HUES48 (cell line): ENCODE results near the gene TMEM151A.

Experiments used
- H3K27ac ChIP-seq: one replicate; pipeline ENCODE4 v1.7.0; 2013; ENCODE audit warnings: low read depth, low read length, inconsistent platforms
- H3K27me3 ChIP-seq: 2 replicates; pipeline ENCODE4 v1.6.1; 2013; ENCODE audit warnings: mild to moderate bottlenecking, low read length; ENCODE audit not compliant: control insufficient read depth, insufficient read depth
- H3K36me3 ChIP-seq: 2 replicates; pipeline ENCODE4 v1.6.1; 2013; ENCODE audit warnings: low read length; ENCODE audit not compliant: control insufficient read depth, insufficient read depth
- H3K4me1 ChIP-seq: 2 replicates; pipeline ENCODE4 v1.6.1; 2013; ENCODE audit warnings: mild to moderate bottlenecking, low read length; ENCODE audit not compliant: control insufficient read depth, insufficient read depth
- H3K4me3 ChIP-seq: 2 replicates; pipeline ENCODE4 v1.5.1; 2013; ENCODE audit warnings: mild to moderate bottlenecking, low read depth, low read length
- H3K9ac ChIP-seq: 2 replicates; pipeline ENCODE4 v1.6.1; 2013; ENCODE audit warnings: mild to moderate bottlenecking, low read depth, low read length, moderate library complexity
- H3K9me3 ChIP-seq: 2 replicates; pipeline ENCODE4 v1.6.1; 2013; ENCODE audit warnings: low read length; ENCODE audit not compliant: control insufficient read depth, insufficient read depth

Gene TMEM151A

GRCh38 chr11:66259956-66260355 lies 31.7 kb upstream of the TMEM151A start:
- Histone ChIP-seq H3K36me3 (peaks cover 56% of the 10 kb centered on the region), H3K27me3 (no peaks in the 10 kb centered on the region), H3K27ac (no peak overlapping the region), H3K4me3 (no peak overlapping the region), H3K9ac (no peak overlapping the region), H3K4me1 (peaks cover 10% of the 10 kb centered on the region; the same call in 1 of the 2 replicates), H3K9me3 (no peaks in the 10 kb centered on the region)

- H3K27ac ChIP-seq: no peak overlapping the region
- peaks cover 8% of the 10 kb centered on the region; the same call in 1 of the 2 replicates for H3K4me1 ChIP-seq
- no peak overlapping the region for H3K9ac ChIP-seq
- H3K27me3 ChIP-seq: no peaks in the 10 kb centered on the region
- H3K36me3 ChIP-seq: peaks cover 68% of the 10 kb centered on the region
- H3K9me3 ChIP-seq: no peaks in the 10 kb centered on the region
- no peak overlapping the region for H3K4me3 ChIP-seq
Observed at GRCh38 chr11:66261578-66261977, 30.1 kb upstream of the TMEM151A start.

- Histone ChIP-seq H3K4me1 (peaks cover 6% of the 10 kb centered on the region; the same call in 1 of the 2 replicates), H3K9ac (no peak overlapping the region), H3K4me3 (no peak overlapping the region), H3K27me3 (no peaks in the 10 kb centered on the region), H3K36me3 (peaks cover 70% of the 10 kb centered on the region), H3K9me3 (no peaks in the 10 kb centered on the region), H3K27ac (no peak overlapping the region)
Observed at GRCh38 chr11:66262191-66262590, 29.5 kb upstream of the TMEM151A start.

GRCh38 chr11:66262696-66263095 lies 29.0 kb upstream of the TMEM151A start:
- H3K4me3 ChIP-seq: no peak overlapping the region
- peaks cover 6% of the 10 kb centered on the region; the same call in 1 of the 2 replicates for H3K4me1 ChIP-seq
- H3K27me3 ChIP-seq: no peaks in the 10 kb centered on the region
- H3K9me3 ChIP-seq: no peaks in the 10 kb centered on the region
- no peak overlapping the region for H3K27ac ChIP-seq
- peaks cover 70% of the 10 kb centered on the region for H3K36me3 ChIP-seq
- no peak overlapping the region for H3K9ac ChIP-seq

GRCh38 chr11:66263231-66263630 lies 28.5 kb upstream of the TMEM151A start:
- Histone ChIP-seq H3K27me3 (no peaks in the 10 kb centered on the region), H3K4me1 (peaks cover 6% of the 10 kb centered on the region; the same call in 1 of the 2 replicates), H3K36me3 (peaks cover 70% of the 10 kb centered on the region)

GRCh38 chr11:66263785-66264184 lies 27.9 kb upstream of the TMEM151A start:
- Histone ChIP-seq H3K9me3 (no peaks in the 10 kb centered on the region), H3K27me3 (no peaks in the 10 kb centered on the region), H3K27ac (no peak overlapping the region), H3K36me3 (peaks cover 70% of the 10 kb centered on the region), H3K4me1 (peaks cover 2% of the 10 kb centered on the region; the same call in 1 of the 2 replicates), H3K4me3 (no peak overlapping the region), H3K9ac (no peak overlapping the region)

More at GRCh38 chr11:66263231-66263630, 28.5 kb upstream of the TMEM151A start:
- Histone ChIP-seq H3K9ac (no peak overlapping the region), H3K4me3 (no peak overlapping the region), H3K9me3 (no peaks in the 10 kb centered on the region), H3K27ac (no peak overlapping the region)

GRCh38 chr11:66264383-66264782 lies 27.3 kb upstream of the TMEM151A start:
- no peak overlapping the region for H3K27ac ChIP-seq
- peaks cover 65% of the 10 kb centered on the region for H3K36me3 ChIP-seq
- no peaks in the 10 kb centered on the region for H3K27me3 ChIP-seq

GRCh38 chr11:66264914-66265313 lies 26.8 kb upstream of the TMEM151A start:
- Histone ChIP-seq H3K27ac (no peak overlapping the region), H3K27me3 (no peaks in the 10 kb centered on the region), H3K9me3 (no peaks in the 10 kb centered on the region), H3K36me3 (peaks cover 59% of the 10 kb centered on the region), H3K4me3 (no peak overlapping the region), H3K4me1 (peaks cover 7% of the 10 kb centered on the region; the same call in 1 of the 2 replicates), H3K9ac (no peak overlapping the region)

More at GRCh38 chr11:66264383-66264782, 27.3 kb upstream of the TMEM151A start:
- Histone ChIP-seq H3K9me3 (no peaks in the 10 kb centered on the region), H3K4me1 (peaks cover 2% of the 10 kb centered on the region; the same call in 1 of the 2 replicates), H3K9ac (no peak overlapping the region), H3K4me3 (no peak overlapping the region)

GRCh38 chr11:66265531-66266377 lies 25.9 kb upstream of the TMEM151A start:
- H3K4me1 ChIP-seq: peaks cover 8% of the 10 kb centered on the region; the same call in 1 of the 2 replicates
- no peak overlapping the region for H3K4me3 ChIP-seq
- H3K9ac ChIP-seq: no peak overlapping the region
- H3K27me3 ChIP-seq: no peaks in the 10 kb centered on the region
- peaks cover 55% of the 10 kb centered on the region for H3K36me3 ChIP-seq
- no peak overlapping the region for H3K27ac ChIP-seq
- H3K9me3 ChIP-seq: no peaks in the 10 kb centered on the region

- Histone ChIP-seq H3K27me3 (no peaks in the 10 kb centered on the region), H3K36me3 (peaks cover 48% of the 10 kb centered on the region), H3K9ac (no peak overlapping the region), H3K4me3 (peak overlapping the region; percentile 90; the same call in 1 of the 2 replicates), H3K27ac (peak overlapping the region; percentile 57), H3K9me3 (no peaks in the 10 kb centered on the region), H3K4me1 (peaks cover 8% of the 10 kb centered on the region; the same call in 1 of the 2 replicates)
Observed at GRCh38 chr11:66266378-66267038, 25.2 kb upstream of the TMEM151A start.

- Histone ChIP-seq H3K27ac (peak overlapping the region; percentile 57), H3K27me3 (no peaks in the 10 kb centered on the region), H3K9me3 (no peaks in the 10 kb centered on the region), H3K36me3 (peaks cover 48% of the 10 kb centered on the region), H3K4me1 (peaks cover 8% of the 10 kb centered on the region; the same call in 1 of the 2 replicates), H3K9ac (no peak overlapping the region), H3K4me3 (peak overlapping the region; percentile 90)
Observed at GRCh38 chr11:66267039-66267378, 24.7 kb upstream of the TMEM151A start.
